Medulla oblongata (tissue), 1 donor: ENCODE measurements around the gene MFSD11.
"Not testable (repeated sequence)": the region's sequence is repeated elsewhere in the genome, so short reads cannot be mapped to it uniquely, and the experiment has no call there.

Experiments used
- DNase-seq: peaks from one replicate; pipeline ENCODE4 v3.0.0-alpha.2; 2015; ENCODE audit errors: extremely low spot score

MFSD11 gene

GRCh38 chr17:76726776-76727718 lies 10.9 kb upstream of the MFSD11 start, which contains the start of gene METTL23:
METTL23 (plus strand) TSS chr17:76726839; CDS start chr17:76729711, 2,872 bp downstream.
- DNase-seq = peak; percentile 77

- no peak for DNase-seq
Observed at GRCh38 chr17:76727745-76728456, 10.0 kb upstream of the MFSD11 start.

- DNase-seq = not testable (repeated sequence)
Observed at GRCh38 chr17:76731800-76732733, 5.9 kb upstream of the MFSD11 start.

- no peak for DNase-seq
Observed at GRCh38 chr17:76732734-76733617, 4.9 kb upstream of the MFSD11 start.

- no peak for DNase-seq
Observed at GRCh38 chr17:76733618-76733957, 4.3 kb upstream of the MFSD11 start.

DNA sequence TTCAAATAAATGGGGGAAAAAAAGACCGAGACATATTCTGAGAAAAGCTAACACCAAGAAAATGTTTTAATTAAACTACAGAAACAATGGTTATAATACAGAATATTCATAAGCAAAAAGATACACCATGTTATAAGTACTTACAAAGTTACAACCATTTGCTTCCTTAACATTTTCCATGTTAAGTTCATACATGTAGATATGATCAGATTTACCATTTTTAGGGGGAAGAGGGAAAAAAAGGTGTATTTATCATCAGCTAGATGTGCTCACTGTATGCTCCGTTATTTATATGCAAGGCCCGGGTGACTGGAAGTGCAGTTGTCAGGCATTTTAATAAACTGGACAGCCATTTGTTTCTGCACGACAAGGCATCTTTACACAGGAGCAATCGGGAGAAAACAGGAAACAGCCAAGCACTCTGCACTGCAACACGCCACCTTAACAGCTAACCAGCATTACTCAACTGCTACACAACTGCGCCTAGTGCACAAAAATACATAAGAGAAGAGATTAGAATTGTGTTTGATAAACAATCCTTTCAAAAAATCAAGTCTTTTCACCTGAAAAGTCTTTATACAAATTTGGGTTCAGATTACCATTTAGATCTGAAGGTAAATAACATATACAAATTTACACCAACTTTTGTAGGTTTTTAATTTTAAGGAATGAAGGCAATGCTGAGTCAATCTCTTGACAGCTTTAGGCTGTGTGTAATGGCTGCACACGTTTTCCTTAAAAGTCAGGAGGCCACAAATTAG lies 3.7 kb upstream of the MFSD11 start:
- DNase-seq = no peak

GRCh38 chr17:76735006-76735405 lies 2.9 kb upstream of the MFSD11 start:
- peak; percentile 38 for DNase-seq

DNA sequence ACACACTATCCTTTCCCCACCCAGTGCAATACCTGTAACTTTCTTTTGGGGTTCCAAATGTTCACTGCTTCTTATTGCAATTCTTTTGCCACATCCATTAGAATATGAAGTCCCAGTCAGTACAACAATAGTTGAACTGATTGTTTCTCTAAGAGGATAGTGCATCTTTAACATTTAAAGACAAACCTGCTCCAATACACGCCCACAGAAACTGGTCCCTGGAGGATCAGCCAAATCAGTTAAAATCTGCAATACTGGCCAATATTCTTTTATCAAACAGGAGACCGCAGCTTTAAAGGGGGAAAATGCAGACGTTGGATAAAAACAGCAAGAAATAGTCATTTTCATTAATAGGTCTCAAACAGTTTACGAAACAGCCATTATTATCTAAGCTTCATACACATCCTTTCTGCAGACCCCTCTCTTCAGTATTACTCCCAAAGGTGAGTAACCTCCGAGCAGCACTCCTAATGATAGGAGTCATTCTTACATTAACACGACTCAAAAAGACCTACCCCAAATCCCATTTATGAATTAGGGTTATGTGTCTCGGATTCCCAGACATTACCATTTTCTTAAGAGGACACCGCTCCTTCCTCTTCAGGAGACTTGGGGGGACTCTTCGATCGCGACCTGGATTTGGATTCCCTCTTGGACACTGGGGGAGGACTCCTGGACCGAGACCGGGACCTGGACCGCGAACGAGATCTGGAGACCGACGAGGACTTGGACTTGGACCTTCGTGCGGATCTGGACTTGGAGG lies 2.2 kb upstream of the MFSD11 start:
- DNase-seq = no peak

DNA sequence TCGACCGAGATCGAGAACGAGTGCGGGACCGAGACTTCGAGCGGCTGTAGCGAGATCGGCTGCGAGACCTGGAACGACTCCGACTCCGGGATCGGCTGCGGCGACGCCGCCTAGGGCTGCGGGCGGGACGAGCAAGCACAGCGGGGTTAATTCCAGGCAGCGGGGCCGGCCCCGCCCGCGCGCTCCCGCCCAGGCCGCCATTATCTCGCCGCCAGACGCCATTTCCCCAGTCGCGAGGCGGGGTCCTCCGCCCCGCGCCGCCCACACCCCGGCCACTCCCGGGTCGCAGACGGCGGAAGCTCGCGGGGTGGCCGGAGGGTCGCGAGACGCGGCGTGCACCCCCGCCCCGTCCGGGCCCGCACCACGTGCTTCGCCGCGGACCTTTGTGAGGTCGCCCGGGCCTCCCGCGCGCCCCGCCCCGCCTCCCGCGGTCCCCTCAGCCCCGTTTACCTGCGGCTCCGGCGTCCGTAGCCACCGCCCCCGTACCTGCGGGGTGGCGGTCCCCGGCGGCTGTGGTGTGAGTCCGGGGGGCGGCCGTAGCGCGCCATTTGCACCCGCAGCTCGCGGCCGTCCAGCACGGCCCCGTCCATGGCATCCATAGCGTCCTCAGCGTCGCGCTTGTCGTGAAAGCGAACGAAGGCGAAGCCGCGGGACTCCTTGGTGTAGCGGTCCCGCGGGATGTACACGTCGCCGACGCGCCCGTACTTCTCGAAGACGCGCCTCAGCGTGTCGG lies 1.4 kb upstream of the MFSD11 start:
- peak; percentile 53 for DNase-seq

DNA sequence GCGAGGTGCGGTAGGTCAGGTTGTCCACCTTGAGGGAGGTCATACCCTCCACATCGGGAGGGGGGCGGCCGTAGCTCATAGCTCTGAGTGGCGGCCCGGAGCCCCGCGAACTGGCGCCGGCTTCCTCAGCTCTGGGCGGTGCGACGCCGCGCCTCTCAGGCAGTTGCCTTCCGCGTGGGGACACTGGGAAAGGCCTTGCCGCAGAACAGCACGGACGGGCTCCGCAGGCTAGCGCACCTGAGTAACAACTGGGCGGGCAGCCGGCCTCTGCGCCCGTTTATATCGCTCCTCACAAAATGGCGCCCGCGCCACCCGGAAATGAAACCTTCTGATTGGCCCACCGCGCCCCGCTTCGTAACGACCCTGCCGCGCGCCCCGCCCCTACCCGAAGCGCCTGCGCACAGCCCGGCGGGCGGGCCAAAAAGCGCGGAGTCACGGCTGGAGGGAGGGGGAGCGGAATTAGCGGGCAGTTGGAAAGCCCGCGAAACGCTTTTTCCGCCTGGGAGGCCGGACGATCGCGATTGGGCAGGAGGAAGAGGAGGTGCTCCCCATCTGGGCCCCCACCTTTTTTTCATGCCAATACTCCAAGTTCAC lies 740 bp upstream of the MFSD11 start, which contains the start of gene SRSF2:
Gene SRSF2, minus strand, starts transcription at position 250 of the 594 bp plus-strand sequence. Its CDS starts 171 bp downstream, at position 79.
- peak; percentile 99 for DNase-seq

GRCh38 chr17:76738468-76738850 lies 540 bp downstream of the MFSD11 start:
- no peak for DNase-seq

GRCh38 chr17:76739568-76740115 lies 1.7 kb downstream of the MFSD11 start:
- not testable (repeated sequence) for DNase-seq

DNA sequence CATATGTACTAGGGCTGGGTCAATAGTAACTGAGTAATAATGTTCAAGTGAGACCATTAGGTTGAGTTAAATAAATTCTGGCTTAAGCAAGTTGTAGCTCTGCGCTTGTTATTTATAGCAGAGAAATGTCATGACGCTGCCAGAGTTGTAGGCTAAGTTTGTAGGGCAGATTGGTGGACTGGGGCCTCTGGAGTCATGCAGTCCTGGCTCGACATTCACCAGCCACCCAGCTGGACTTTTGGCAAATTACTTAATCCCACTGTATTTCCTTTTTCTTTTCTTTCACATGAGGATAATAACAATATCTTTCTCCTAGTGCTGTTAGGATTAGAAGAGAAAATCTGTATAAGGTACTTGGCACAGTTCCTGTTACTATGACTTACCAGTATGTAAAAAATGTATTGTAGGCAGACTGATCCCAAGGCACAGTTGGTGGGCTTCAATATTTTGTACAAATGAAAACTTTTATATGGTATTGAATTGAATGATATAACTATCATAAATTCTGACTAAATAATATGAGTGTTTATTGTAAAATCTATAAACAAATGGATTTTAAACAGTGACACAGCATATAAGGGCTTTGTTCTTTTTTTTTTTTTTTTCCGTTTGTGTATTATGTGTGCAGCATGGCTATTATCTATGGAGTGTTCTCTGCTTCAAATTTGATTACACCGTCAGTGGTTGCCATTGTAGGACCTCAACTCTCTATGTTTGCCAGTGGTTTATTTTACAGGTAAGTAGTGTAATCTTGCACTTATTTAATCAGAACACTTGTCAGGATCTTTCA lies 2.6 kb downstream of the MFSD11 start:
- DNase-seq = no peak

- no peak for DNase-seq
Observed at GRCh38 chr17:76742958-76743357, 5.0 kb downstream of the MFSD11 start.

DNA sequence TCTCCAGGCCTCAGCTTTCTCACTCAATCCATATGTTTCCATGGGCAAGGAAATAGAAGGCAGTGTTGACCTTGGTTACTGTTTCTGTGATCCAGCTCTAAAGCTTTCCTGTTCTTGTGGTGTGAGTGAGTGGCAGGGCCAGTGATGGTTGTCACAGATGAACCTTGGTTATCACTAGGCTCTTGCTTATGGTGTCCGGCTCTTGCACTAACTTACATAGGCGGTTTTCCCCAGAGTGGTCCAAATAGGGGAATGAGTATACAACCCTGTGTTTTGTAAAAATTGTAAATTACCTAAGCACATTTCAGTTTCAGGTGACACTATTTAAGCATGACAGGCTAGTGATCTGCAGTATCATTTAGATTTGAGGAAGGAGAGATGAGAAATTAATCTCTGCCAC lies 6.8 kb downstream of the MFSD11 start:
- DNase-seq = no peak

GRCh38 chr17:76745785-76746184 lies 7.9 kb downstream of the MFSD11 start:
- not testable (repeated sequence) for DNase-seq
